NCI-H774 (cell line): ENCODE measurements around the gene SOX6.
"Not testable (repeated sequence)": the region's sequence is repeated elsewhere in the genome, so short reads cannot be mapped to it uniquely, and the experiment has no call there.

Experiments
- DNase-seq: peaks from one replicate; lab custom pipeline; 2025; lab: John Stamatoyannopoulos, UW

SOX6 gene

DNA sequence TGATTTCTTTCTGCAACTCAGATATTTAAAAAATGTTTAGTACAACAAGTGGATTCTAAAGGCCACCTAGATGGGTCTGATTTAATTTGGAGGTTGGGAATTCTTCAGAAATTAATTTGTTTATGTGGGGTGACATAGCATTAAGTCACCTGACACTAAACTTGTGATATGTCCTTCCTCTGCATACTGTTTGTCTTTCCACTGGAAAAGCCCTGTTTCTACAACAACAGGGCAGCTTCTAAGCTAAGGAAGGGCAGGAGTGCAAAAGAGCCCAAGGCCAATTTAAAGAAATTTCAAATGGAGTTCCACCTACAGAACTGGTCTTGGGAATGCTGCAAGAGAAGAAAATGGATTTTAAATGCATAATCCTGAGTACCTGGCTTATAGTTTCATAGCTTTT lies 319.2 kb downstream of the SOX6 start:
- DNase-seq: no peak

DNA sequence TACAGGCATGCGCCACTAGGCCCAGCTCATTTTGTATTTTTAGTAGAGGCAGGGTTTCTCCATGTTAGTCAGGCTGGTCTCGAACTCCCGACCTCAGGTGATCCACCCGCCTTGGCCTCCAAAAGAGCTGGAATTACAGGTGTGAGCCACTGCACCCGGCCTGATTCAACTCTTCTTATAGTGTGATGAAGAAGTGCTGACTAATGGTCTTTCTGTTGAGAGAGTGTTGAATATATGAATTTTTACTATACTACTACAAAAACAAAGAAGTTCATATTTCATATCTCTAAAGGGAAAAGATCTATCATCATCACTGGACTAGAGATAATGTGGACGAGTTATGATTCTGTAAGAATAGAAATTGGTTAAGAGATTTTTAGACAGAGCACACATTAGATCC lies 320.1 kb downstream of the SOX6 start:
- DNase-seq: no peak

DNA sequence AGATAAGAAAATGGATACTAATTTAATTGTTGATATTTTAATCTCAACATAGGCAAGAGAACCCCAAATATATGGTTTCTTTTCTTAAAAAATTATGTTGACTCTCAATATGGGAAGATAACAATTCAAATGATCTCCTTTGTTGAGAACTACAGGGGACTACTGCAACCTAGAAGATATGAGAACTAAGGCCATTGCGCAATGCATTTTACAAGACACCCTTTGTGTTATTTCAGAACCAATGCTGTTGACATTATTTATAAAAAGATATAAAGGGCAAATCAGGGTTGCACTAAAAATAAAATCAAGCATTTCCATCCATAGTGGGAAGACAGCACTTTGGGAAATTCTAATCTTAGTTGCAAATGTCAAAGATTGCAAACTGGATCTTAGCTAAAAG lies 322.3 kb downstream of the SOX6 start:
- no peak for DNase-seq

DNA sequence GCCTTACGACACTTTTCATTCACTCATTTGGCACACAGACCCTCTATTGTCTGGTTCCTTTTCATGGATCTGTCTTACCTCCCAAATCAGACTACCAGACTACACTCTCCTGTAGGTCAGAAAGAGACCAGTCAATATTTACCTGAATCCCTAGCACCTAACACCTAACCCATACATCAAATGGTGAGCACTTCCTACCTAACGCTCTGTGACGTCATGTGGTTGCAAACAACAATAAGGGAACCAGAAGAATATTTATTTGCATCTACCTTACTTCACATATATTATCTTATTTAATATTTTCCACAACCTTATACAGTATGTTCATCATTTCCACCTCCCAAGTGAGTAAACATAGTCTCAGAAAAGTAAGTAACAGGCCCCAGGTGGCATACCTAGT lies 323.4 kb downstream of the SOX6 start:
- no peak for DNase-seq

DNA sequence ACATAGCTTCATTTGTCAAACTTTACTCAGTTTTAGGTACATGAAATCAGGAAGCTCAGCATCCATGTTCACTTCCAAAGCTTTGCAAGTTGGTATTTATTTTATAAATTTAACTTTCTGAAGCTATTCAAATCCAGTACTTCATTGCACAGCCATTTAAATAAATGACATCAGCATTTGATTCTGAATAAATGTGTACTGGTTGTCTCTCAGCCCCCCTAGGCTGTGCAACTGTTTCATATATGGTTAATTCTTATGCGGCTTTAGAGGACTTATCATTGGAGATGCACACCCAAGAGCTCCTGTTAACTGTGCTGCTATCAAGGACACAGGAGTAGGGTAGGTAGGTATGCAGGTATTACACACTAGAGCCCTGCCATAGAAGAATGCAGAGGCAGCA lies 325.1 kb downstream of the SOX6 start:
- no peak for DNase-seq

DNA sequence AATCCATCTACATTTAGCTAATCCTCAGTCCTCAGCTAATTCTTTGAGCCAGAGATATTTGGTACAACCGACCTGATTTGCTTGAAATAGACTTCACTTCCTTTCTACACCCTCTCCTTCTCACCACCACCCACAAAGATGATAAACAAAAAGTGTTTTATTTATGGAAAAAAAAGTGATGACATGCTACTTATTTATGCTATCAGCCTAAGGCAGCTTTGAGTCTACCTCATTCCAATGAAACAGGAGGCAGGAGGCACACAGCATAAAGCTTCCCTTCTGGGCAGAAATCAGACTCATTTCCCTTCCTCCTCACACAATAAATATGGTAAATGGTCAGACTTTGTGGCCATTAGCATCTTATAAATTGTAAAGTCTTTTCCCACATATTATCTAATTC lies 325.7 kb downstream of the SOX6 start:
- DNase-seq: no peak

DNA sequence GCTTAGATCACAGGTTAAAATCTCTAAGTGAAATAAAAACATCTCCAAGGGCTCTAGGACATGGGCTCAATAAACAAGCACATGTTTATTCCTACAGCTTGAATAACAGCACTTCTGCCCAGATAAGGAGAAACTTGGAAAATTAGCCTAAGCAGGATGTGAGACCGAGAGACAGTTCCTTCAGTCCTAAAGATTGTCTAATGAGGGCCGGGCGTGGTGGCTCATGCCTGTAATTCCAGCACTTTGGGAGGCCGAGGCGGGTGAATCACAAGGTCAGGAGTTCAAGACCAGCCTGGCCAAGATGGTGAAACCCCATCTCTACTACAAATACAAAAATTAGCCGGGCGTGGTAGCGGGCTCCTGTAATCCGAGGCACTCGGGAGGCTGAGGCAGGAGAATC lies 327.2 kb downstream of the SOX6 start:
- not testable (repeated sequence) for DNase-seq

DNA sequence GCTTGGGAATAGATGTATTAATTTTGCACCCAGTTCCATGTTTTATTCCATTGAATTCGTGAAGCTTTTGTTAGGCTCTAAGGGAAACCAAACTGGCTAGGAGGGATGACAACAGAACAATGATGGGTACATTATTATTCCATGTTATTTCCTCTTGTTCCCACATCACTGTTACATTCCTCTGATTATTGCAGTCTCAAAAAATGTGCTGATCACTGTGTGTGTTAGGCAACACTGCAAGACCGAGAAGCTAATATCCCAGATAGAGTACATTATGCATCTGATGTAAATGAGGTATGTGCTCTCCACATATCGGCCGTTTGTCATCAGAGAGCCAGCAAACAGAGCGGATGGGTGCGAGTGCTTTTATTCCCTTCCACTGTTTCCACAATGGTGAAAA lies 327.9 kb downstream of the SOX6 start:
- DNase-seq: no peak

DNA sequence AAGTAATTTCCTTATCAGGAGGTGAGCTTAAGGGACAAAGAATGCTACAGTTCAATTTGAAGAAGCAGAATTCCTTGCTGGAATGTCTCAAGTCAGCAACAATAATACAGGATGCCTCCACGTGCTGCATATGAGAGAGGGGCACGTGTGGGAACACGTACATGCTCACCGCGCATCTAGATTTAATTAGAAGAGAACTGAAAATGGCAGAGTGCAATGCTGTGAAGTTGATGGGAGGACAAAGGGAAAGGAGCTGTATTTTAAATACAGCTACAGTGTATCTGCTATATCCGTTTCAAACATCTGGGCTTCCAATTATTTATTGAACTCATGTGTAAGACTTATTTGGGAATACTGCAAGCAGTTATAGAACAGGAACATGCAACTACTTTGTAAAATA lies 328.7 kb downstream of the SOX6 start:
- no peak for DNase-seq

DNA sequence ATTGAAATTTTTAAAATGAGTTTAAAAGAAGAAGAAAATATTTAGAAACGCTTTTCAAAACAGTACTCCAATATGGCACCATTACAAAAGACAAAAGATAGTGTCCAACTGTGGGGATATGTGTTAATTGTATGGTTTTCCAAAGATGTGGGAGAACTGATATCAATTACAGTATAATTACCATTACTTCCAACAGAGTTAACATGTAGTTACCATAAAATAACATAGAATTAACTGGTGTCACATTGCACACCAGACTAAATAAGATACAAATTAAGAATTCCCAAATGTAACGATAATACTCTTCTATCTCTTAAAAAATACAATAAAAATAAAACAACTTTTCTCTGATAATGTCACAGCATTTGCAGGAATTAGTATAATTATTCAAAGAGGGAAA lies 329.5 kb downstream of the SOX6 start:
- DNase-seq: no peak

DNA sequence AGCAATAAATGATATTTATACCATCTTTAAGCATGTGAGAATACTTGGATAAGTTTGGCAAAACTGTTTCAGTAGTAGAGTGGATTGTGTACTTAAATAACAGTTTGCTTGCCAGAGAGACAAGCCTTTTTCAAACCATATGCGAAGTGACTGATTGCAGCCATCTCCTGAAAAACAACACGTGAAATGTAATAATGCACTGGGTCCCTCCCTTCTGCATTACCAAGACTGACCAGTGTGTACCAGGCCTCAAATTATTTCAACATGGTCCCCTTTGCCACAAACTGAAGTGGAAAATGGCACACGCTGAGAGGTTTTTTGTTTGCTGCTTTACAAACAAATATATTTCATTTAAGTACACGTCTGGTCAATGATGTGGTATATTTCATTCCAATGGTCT lies 337.4 kb downstream of the SOX6 start:
- DNase-seq: no peak

DNA sequence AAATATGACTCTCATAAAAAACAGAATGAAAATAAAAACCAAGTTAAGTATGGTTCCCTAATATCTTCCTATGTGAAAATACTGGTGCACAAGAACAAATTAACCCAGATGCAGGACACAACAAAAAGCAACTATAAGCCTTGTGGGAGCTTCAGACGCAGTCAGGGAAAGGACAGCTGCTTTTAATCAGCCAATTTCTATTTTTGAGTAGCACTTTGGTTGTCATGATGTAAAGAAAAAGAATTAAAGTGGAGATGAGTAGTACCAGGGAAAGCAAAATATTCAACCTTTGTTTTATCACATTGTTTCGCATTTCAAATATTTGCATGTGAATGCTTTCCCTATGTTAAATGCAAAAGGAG lies 339.9 kb downstream of the SOX6 start:
- no peak for DNase-seq

DNA sequence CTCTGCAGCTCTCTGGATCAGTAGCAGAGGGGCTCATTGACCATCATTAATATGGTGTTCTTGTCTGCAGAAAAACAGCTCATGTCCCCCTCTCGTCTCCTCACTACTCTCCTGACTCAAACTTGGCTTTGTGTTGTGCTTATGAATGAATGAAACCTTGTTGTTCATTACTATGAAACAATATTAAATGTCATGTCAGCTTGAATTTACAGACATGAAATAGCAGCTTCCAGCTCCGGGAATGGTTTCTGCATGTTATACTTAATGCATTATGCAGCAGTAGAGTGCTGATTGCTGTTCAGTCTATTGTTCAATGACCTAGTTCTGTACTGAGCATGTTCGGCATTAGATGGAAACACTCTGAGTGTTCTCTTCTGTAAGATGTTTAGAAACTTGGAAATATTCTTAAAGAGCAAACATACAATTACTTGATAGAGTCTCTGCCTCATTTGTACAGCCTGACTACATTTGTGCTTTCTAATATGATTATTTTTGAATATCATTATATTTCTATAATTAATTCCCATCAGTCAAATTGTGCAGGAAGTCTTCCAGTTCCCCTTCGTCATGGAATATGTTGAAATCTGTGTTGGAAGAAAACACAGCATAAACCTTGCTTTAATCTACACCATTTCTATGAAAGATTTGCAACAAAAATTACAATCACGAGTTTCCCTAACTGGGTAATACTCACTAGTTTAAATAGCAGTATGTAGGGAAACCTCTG lies 340.4 kb downstream of the SOX6 start:
- no peak for DNase-seq

DNA sequence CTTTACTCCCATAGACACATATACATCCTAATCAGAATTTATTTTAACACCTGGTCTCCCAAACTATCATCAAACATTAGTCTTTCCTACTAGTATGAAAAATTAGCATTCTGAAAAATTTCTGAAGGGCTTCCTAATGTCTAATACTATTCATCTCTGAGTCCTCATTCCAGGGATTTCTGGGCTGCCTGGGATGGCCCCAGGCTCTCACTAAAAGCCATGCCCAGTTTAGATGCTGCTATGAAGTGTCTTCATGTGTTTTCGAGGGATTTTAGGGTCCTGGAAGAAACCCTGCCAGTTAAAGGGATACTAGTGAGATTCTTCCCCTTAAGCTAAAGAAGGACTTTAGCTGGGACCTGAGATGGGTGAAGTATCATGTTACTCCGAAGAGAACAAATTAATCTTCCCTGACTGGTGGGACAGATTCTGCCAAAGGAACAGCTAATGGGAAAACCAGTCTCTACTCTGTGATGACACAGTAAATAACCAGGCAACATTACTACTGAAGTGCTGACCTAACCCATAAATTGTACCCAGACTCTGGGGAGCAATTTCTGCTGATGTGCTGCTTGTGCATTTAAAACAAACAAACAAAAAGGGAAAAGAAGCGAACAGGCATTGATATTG lies 342.6 kb downstream of the SOX6 start:
- DNase-seq: no peak

DNA sequence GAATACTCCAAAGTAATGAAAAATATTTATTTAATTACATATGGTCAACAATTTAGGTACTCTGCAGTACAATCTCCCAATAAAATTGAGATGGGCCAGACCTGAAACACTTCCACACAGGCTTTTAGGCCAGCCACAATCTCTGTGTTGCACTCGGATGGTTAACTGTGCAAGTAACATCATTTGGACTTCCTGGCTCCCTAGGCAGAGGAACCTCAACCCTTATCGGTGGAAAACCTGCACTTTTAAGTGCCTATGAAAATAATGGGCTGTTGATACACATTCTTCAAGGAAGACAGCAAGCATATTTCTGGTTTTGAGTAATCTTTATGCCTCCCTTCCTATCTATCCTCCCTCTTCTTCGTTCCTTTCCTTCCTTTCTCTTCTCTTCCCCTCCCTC lies 343.1 kb downstream of the SOX6 start:
- DNase-seq: no peak

DNA sequence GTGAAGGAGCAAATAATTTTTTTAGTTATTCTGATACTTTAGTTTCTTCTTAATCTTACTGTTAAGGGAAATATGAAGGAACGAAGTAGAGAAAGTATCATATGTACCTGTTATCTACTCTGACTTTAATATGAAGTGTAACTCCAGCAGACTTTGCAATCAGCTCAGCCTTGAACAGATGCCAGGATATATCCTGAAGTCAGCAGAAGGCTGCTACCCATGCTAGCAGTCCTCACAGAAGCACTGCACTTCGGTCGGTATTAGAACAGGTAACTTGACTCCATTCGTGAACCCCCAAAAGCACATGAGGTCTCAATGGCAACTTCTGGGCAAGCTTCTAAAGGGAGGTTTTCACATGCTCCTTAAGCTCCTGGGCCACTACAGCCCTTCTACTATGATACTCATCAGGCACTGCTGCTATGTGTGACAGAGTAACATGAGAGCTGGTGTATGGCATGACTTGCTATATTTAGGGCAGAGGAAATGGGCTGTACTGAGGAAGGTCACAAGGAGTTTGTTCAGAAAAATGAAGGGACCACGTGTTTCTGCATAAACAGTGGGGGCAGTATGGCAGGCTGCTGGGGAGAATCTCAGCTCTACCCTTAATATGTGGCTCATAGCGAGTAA lies 344.1 kb downstream of the SOX6 start:
- no peak for DNase-seq

DNA sequence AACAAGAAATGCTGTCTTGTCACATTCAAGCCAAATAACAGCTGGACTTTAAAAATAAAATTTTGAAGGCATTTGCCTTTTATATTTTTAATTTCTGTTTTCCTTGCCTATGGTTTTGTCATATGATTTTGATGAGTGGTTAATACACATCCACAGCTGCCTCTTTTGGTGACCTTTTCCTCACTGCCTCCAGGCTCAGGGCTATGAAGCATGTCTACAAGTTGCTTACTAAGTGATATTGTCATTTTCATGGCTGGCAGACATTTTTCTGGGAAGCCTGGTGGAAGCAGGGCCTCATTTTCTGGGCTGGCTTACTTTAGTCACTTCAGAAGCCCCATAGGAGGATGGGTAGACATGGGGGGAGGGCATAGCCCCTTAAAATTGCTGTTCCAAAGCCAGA lies 344.9 kb downstream of the SOX6 start:
- DNase-seq: no peak

DNA sequence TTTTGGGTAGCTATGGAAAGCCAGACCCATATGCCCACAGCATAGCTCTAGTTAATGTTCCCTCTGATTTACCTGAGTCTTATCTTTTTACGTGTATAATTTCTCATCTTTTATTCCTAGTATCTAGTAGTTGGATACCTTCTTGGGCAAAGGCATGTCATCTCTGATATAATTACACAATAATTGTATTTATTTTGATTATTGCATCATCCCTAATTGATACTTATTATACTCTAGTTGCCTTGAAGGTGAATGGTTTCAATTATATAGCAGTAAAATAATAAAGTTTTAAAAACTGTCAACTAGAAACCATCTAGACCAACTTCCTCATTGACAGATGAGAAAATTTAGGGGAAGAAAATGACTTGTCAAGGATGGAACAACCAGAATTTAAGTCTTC lies 347.3 kb downstream of the SOX6 start:
- DNase-seq: no peak

DNA sequence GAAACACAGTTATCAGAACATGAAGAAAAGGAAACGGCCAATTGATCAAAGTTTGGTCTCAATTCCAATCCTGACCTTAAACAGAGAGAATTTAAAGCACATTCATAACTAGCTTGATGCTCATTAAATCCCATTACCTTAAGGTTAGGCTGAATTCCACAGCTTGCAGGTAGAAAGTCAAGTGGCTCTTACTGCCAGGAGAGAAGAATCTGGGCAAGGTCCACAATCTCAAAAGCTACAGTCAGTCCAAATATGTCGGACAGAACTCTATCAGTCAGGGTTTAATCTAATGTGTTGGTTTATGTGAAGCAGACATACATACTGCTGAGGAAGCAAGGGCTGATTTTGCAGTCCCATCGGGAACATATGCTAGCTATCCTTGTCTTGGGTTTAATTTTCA lies 348.8 kb downstream of the SOX6 start:
- no peak for DNase-seq

DNA sequence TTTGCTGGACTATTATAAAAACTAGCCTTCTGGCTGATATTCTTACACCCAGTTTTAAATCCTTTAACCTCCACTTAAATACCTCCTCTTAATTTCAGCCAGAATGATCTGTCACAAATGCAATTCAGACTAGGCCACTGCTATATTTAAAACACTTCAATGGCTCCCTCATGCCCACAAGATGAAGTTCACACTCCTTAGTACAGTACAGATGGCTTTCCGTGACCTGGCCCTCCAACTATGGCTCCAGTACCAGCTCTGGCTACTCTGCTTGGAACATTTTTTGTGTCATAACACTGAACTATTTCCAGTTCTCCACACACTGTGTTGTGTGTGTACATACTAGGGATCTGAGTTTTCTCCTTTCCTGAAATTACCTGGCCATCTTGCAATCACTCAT lies 353.4 kb downstream of the SOX6 start:
- no peak for DNase-seq

DNA sequence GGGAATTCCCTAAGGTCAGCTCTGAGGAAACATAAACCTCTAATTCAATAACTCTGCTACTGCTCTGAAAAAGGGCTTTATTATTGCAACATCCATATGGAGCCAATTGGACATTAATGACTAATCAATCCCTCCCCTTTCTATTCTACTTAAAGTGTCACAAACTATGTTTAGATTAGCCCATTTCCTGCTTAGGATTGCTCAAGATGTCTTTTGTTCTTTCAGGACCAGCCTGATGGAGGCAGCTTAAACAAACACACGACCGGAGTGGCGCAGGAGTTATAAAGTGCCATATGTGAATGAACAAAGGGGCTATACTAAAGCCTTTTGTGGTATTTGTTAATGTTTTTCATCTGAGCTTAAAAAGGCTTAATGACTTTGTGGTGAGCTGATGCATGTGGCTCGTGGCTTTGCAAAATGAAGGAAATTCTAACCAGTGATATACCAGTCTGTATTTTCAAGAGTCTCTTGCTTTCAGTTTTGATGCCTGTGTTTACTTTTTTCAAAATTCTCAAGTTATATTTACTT lies 354.4 kb downstream of the SOX6 start:
- peak; percentile 88 for DNase-seq

DNA sequence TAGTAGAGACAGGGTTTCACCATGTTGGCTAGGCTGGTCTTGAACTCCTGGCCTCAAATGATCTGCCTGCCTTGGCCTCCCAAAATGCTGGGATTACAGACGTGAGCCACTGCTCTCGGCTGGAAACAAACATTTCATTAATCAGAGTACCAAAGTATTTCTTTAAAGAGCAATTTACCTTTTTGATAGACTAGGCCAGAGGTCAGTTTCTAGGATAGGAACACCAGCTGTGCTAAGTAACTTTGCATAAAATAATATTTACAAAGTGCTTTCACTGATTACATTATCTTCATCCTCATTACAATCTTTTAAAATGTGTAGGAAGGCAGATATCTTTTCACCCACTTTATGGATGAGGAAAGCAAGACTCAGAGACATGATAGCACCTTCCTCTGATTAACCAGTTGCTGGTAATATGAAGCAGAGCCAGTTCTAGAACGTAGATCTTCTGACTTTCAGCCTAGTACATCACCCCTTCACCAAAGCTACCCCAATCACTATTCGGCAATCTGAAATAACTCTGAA lies 355.2 kb downstream of the SOX6 start:
- peak; percentile 22 for DNase-seq

DNA sequence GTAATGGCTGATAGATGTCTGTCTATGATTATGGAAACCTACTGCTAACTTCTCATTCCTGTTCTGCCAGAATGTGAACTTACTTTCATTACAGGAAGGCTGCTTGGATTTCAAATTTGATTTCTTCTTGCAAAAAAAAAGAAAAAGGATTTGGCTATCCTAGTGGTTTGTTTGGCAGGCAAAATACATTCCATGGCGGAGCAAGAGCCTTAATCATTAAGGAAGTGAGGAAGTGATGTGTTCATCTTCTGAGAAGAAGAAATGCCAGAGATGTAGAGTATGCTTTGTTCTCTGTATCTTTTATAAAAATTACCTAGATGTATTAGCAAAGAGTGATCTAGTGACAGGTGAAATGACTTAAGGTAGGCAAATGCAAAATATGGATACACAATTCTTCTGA lies 356.3 kb downstream of the SOX6 start:
- DNase-seq: no peak
